ENCODE data around the gene CLC.

GRCh38 chr19:39701291-39701690 lies 36.5 kb downstream of the CLC start:
- TF ChIP-seq, protein P1, sequence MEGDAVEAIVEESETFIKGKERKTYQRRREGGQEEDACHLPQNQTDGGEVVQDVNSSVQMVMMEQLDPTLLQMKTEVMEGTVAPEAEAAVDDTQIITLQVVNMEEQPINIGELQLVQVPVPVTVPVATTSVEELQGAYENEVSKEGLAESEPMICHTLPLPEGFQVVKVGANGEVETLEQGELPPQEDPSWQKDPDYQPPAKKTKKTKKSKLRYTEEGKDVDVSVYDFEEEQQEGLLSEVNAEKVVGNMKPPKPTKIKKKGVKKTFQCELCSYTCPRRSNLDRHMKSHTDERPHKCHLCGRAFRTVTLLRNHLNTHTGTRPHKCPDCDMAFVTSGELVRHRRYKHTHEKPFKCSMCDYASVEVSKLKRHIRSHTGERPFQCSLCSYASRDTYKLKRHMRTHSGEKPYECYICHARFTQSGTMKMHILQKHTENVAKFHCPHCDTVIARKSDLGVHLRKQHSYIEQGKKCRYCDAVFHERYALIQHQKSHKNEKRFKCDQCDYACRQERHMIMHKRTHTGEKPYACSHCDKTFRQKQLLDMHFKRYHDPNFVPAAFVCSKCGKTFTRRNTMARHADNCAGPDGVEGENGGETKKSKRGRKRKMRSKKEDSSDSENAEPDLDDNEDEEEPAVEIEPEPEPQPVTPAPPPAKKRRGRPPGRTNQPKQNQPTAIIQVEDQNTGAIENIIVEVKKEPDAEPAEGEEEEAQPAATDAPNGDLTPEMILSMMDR (IDR thresholded peaks at IDR 0.05): no peak
- TF ChIP-seq POLR2A (IDR thresholded peaks at IDR 0.05): no peak
